NK-92 (cell line): ENCODE results near the gene HSF4.

Experiments used
- DNase-seq: peaks from one replicate; lab custom pipeline; 2025; ENCODE audit not compliant: unreplicated experiment; lab: John Stamatoyannopoulos, UW

The HSF4 gene

GRCh38 chr16:67165121-67166078 lies 855 bp downstream of the HSF4 start:
- no peak for DNase-seq

GRCh38 chr16:67166110-67166547 lies 1.6 kb downstream of the HSF4 start:
- no peak for DNase-seq

GRCh38 chr16:67166598-67167168 lies 2.1 kb downstream of the HSF4 start:
- no peak for DNase-seq

GRCh38 chr16:67167588-67167987 lies 3.0 kb downstream of the HSF4 start:
- DNase-seq: no peak

GRCh38 chr16:67169011-67169451 lies 4.5 kb downstream of the HSF4 start:
- no peak for DNase-seq

GRCh38 chr16:67169642-67170167 lies 5.2 kb downstream of the HSF4 start:
- no peak for DNase-seq

- DNase-seq: no peak
These were observed 5.8 kb downstream of the HSF4 start, which contains the start of gene NOL3 for GRCh38 chr16:67170168-67170948. NOL3 (plus strand) TSS chr16:67170538.

GRCh38 chr16:67170949-67171649 lies 6.6 kb downstream of the HSF4 start:
- no peak for DNase-seq

- DNase-seq: no peak
These were observed 8.8 kb downstream of the HSF4 start for GRCh38 chr16:67173323-67173722.

- DNase-seq: no peak
These were observed 9.5 kb downstream of the HSF4 start for GRCh38 chr16:67173808-67174705.

- no peak for DNase-seq
These were observed 10.2 kb downstream of the HSF4 start for GRCh38 chr16:67174706-67175231.

- DNase-seq: no peak
These were observed 12.1 kb downstream of the HSF4 start for GRCh38 chr16:67176662-67177061.

- no peak for DNase-seq
These were observed 13.5 kb downstream of the HSF4 start for GRCh38 chr16:67177743-67178699.

- no peak for DNase-seq
These were observed 15.0 kb downstream of the HSF4 start for GRCh38 chr16:67179421-67180080.

- DNase-seq: no peak
These were observed 15.6 kb downstream of the HSF4 start for GRCh38 chr16:67180166-67180565.

- no peak for DNase-seq
These were observed 16.8 kb downstream of the HSF4 start for GRCh38 chr16:67181346-67181745.

- DNase-seq: no peak
These were observed 17.7 kb downstream of the HSF4 start for GRCh38 chr16:67182288-67182687.

GRCh38 chr16:67183284-67183626 lies 18.7 kb downstream of the HSF4 start:
- no peak for DNase-seq
